GM12878 (cell line): ENCODE measurements around the gene HCST. TPM values are rescaled to one million over a fixed set of nuclear protein-coding genes. Genes with fewer than 3 reads are reported as not detected.

Experiments
- ATF2 ChIP-seq: IDR thresholded peaks from 2 replicates; pipeline ENCODE4 v1.6.1; 2012; ENCODE audit warnings: low read length, inconsistent platforms
- CBX3 ChIP-seq: fragments of 200-600 bp; sonication (generic); IDR thresholded peaks from 2 replicates; pipeline ENCODE4 v1.6.1; 2016; ENCODE audit warnings: low read depth, borderline replicate concordance
- CBX5 ChIP-seq: sonication (generic); IDR thresholded peaks from 2 replicates; pipeline ENCODE4 v1.6.1; 2016; ENCODE audit warnings: low read depth, moderate library complexity, mild to moderate bottlenecking, inconsistent platforms
- FOXK2 ChIP-seq: fragments of 450-650 bp; IDR thresholded peaks from 2 replicates; pipeline ENCODE4 v1.6.1; 2017; ENCODE audit warnings: mild to moderate bottlenecking, moderate library complexity
- NR2C1 ChIP-seq: fragments of 450-650 bp; IDR thresholded peaks from 2 replicates; pipeline ENCODE4 v1.6.1; 2017; ENCODE audit warnings: antibody characterized with exemption, mild to moderate bottlenecking, moderate library complexity
- PKNOX1 ChIP-seq: fragments of 450-650 bp; IDR thresholded peaks from 2 replicates; pipeline ENCODE4 v1.6.1; 2016; ENCODE audit warnings: mild to moderate bottlenecking
- POU2F2 ChIP-seq: IDR thresholded peaks from 3 replicates; pipeline ENCODE4 v1.6.1; 2011; ENCODE audit warnings: low read depth, mild to moderate bottlenecking, low read length, borderline replicate concordance
- RELB ChIP-seq: fragments of 450-650 bp; IDR thresholded peaks from 2 replicates; pipeline ENCODE4 v1.6.1; 2017; ENCODE audit warnings: low read depth, mild to moderate bottlenecking, moderate library complexity
- SIX5 ChIP-seq: IDR thresholded peaks from 2 replicates; pipeline ENCODE4 v1.6.1; 2011; ENCODE audit warnings: mild to moderate bottlenecking, low read depth, low read length, moderate library complexity; ENCODE audit not compliant: severe bottlenecking
- SMAD1 ChIP-seq: fragments of 450-650 bp; IDR thresholded peaks from 2 replicates; pipeline ENCODE4 v1.6.1; 2018; ENCODE audit warnings: mild to moderate bottlenecking, low read depth; ENCODE audit not compliant: partially characterized antibody
- SMARCA5 ChIP-seq: fragments of 450-650 bp; IDR thresholded peaks from 2 replicates; pipeline ENCODE4 v1.6.1; 2017; ENCODE audit warnings: mild to moderate bottlenecking
- SP1 ChIP-seq: IDR thresholded peaks from one replicate; pipeline ENCODE4 v1.6.1; 2011; ENCODE audit warnings: low read depth, low read length
- SREBF1 ChIP-seq: IDR thresholded peaks from 2 replicates; pipeline ENCODE4 v1.6.1; 2012; ENCODE audit warnings: mild to moderate bottlenecking, low read length
- SRF ChIP-seq, 2 experiments: IDR thresholded peaks; 2 replicates each; pipeline ENCODE4 v1.6.1; 2011; ENCODE audit warnings: low read depth in 2 of 2, low read length in 2 of 2, mild to moderate bottlenecking in 1 of 2, moderate library complexity in 1 of 2
- STAT1 ChIP-seq: fragments of 450-650 bp; conservative IDR thresholded peaks from 2 replicates; pipeline ENCODE4 v1.6.1; 2014; ENCODE audit warnings: antibody characterized with exemption, mild to moderate bottlenecking
- TARDBP ChIP-seq: IDR thresholded peaks from 2 replicates; pipeline ENCODE4 v1.6.1; 2016; ENCODE audit warnings: borderline replicate concordance
- YBX1 ChIP-seq: fragments of 450-650 bp; IDR thresholded peaks from 2 replicates; pipeline ENCODE4 v1.6.1; 2016; ENCODE audit warnings: antibody characterized with exemption
- ZBED1 ChIP-seq: IDR thresholded peaks from 2 replicates; pipeline ENCODE4 v1.6.1; 2016; ENCODE audit warnings: borderline replicate concordance
- polyA plus RNA-seq, 11 experiments: library from polyadenylated mRNA; depleted of rRNA in 4 of 11; unstranded in 6 of 11; stranded (reverse) in 5 of 11; fragments of >200 nt; fragmentation: Nextera tagmentation in 4 of 11; fragmentation: Illumina TruSeq in 1 of 11; extraction: Ambion mirVana in 4 of 11; extraction: Trizol in 1 of 11; gene quantifications; 1 replicate in 1 of 11; 2 replicates in 10 of 11; pipeline versions ENCODE4 v1.2.1 to v1.2.3, GENCODE V29; 2011 to 2016; ENCODE audit warnings: inconsistent platforms in 2 of 11, missing spikeins in 2 of 11, low read depth in 1 of 11
- total RNA-seq, 4 experiments: library from RNA; depleted of rRNA in 3 of 4; stranded (reverse); fragments of >200 nt in 3 of 4; fragmentation: Illumina TruSeq in 1 of 4; extraction: Trizol in 1 of 4; gene quantifications; 2 replicates each; pipeline versions ENCODE4 v1.2.1 to v1.2.3, GENCODE V29; 2013 to 2021
- TF ChIP-seq, protein P1 (sequence below): IDR thresholded peaks from 2 replicates; pipeline ENCODE4 v1.6.1; 2012; ENCODE audit warnings: low read depth, low read length, improper control_type of control experiment
- TF ChIP-seq, protein P2 (sequence below): IDR thresholded peaks from 2 replicates; pipeline ENCODE4 v1.6.1; 2012; ENCODE audit warnings: low read depth, low read length, improper control_type of control experiment
- TF ChIP-seq, protein P3 (sequence below): fragments of 450-650 bp; IDR thresholded peaks from 2 replicates; pipeline ENCODE4 v1.6.1; 2017; ENCODE audit warnings: borderline replicate concordance

HCST gene
- total and polyA plus RNA-seq, 10 of the 15 experiments (the other 5 are each of a cell fraction or from before 2014, with no cell fraction given), result 7.5 to 79.6 (median 33.6) TPM

DNA sequence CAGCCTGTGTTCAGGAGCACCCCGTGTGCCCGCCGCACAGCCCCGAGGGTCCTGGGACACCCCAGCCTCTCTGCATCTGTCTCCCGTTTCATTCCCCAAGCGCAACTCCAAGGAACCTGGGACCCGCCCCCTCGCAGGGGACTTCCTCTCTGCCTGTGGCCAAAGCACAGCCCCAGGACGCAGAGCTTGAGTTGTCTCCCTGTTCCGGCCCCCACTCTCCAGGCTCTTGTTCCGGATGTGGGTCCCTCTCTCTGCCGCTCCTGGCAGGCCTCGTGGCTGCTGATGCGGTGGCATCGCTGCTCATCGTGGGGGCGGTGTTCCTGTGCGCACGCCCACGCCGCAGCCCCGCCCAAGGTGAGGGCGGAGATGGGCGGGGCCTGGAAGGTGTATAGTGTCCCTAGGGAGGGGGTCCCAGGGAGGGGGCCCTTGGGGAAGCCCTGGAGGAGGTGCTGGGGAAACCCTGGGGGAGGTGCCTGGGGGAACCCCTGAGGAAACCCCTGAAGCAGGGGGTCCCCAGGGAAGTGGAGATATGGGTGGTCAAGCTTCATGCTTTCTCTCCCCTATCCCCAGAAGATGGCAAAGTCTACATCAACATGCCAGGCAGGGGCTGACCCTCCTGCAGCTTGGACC lies 1.3 kb downstream of the HCST start (continued):
- no peak for TF ChIP-seq YBX1
- TF ChIP-seq, protein P1, sequence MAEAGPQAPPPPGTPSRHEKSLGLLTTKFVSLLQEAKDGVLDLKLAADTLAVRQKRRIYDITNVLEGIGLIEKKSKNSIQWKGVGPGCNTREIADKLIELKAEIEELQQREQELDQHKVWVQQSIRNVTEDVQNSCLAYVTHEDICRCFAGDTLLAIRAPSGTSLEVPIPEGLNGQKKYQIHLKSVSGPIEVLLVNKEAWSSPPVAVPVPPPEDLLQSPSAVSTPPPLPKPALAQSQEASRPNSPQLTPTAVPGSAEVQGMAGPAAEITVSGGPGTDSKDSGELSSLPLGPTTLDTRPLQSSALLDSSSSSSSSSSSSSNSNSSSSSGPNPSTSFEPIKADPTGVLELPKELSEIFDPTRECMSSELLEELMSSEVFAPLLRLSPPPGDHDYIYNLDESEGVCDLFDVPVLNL, result no peak
- no peak for TF ChIP-seq SREBF1
- TF ChIP-seq SP1, result peak; percentile 74
- TF ChIP-seq POU2F2, result peak; percentile 73; the same call in 1 of the 3 replicates
- TF ChIP-seq SIX5, result no peak
- no peak for TF ChIP-seq STAT1
- TF ChIP-seq NR2C1, result peak; percentile 47
- TF ChIP-seq RELB, result peak; percentile 91
- TF ChIP-seq, protein P2, sequence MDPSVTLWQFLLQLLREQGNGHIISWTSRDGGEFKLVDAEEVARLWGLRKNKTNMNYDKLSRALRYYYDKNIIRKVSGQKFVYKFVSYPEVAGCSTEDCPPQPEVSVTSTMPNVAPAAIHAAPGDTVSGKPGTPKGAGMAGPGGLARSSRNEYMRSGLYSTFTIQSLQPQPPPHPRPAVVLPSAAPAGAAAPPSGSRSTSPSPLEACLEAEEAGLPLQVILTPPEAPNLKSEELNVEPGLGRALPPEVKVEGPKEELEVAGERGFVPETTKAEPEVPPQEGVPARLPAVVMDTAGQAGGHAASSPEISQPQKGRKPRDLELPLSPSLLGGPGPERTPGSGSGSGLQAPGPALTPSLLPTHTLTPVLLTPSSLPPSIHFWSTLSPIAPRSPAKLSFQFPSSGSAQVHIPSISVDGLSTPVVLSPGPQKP, result peak; percentile 83
- no peak for TF ChIP-seq CBX3
- TF ChIP-seq, protein P3, sequence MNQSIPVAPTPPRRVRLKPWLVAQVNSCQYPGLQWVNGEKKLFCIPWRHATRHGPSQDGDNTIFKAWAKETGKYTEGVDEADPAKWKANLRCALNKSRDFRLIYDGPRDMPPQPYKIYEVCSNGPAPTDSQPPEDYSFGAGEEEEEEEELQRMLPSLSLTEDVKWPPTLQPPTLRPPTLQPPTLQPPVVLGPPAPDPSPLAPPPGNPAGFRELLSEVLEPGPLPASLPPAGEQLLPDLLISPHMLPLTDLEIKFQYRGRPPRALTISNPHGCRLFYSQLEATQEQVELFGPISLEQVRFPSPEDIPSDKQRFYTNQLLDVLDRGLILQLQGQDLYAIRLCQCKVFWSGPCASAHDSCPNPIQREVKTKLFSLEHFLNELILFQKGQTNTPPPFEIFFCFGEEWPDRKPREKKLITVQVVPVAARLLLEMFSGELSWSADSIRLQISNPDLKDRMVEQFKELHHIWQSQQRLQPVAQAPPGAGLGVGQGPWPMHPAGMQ, result peak; percentile 16; the same call in 1 of the 2 replicates
- no peak for TF ChIP-seq SRF (IDR thresholded peaks at IDR 0.05; ENCODE audit: low read depth in 2 of 2, low read length in 2 of 2)
- TF ChIP-seq TARDBP, result no peak; the same call in 1 of the 2 replicates
- 0 out of 2 replicates have a peak, but pooled peaks have one; percentile 24 for TF ChIP-seq ATF2
- TF ChIP-seq CBX5, result no peak; the same call in 1 of the 2 replicates
- TF ChIP-seq FOXK2, result no peak
- TF ChIP-seq SMARCA5, result no peak; the same call in 1 of the 2 replicates
- peak; percentile 21 for TF ChIP-seq SMAD1
- peak; percentile 76 for TF ChIP-seq PKNOX1
- 0 out of 2 replicates have a peak, but pooled peaks have one; percentile 37 for TF ChIP-seq ZBED1
